GM12801 (cell line): ENCODE measurements around the gene SCG3.

ENCODE experiments used
- CTCF ChIP-seq: IDR thresholded peaks from one replicate; pipeline ENCODE4 v1.5.1; 2011; ENCODE audit warnings: control low read depth; ENCODE audit not compliant: insufficient read length; ENCODE audit errors: extremely low read depth

Gene SCG3

DNA sequence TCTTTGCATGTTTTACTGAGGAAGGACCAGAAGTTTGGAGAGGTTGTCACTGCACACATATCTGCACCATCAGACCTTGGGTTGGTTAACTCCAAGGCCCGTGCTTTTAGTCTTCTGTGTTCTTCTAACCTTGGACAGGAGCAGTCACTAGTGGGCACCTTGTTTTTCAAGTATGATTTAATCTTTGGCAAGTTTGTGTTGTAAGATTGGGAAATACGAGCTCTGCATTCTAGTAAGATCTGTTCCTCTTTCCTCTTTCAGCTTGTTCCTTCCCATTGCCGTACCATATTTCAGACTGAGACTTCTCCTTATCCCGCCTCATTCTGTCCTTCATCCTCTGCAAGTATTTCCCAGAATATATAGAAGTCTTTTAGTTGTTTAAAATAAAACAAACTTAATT is 75.2 kb downstream of the SCG3 start:
- TF ChIP-seq CTCF: no peak

DNA sequence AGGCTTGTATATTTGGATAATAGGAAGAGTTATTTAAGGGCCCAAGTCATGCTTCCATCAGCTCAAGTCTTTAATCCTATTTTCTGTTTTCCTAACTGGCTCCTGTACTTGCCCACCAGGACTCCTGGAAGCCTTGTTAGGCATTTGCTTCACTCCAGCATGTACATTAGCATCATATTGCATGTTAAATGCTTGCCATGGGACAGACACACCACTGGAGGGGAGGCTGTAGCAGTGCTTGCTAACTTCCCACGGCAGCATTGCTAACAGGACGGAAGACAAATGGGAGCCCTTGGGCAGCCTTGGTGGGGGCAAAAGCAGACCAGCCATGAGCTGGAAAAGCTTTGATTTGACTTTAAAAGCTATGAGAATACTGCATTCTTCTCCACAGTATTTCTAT is 76.1 kb downstream of the SCG3 start:
- no peak for TF ChIP-seq CTCF

DNA sequence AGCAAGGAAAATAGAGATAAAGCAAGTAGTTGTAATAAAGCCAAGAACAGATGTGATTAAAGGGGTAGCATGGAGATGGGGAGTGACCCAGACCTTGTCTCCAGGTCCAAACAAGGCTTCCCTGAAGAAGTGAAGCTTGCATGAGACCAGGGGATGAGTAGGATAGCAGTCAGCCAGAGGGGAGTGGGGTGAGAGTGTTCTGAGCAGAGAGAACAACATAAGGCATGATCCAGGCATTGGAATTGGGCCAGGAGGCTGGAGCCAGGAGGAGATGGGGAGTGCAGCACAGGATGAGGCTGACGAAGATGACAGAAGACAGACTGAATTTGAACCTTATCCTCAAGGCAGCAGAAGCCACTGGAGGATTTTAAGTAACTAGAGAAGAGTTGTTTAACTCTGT is 77.3 kb downstream of the SCG3 start:
- TF ChIP-seq CTCF: no peak

DNA sequence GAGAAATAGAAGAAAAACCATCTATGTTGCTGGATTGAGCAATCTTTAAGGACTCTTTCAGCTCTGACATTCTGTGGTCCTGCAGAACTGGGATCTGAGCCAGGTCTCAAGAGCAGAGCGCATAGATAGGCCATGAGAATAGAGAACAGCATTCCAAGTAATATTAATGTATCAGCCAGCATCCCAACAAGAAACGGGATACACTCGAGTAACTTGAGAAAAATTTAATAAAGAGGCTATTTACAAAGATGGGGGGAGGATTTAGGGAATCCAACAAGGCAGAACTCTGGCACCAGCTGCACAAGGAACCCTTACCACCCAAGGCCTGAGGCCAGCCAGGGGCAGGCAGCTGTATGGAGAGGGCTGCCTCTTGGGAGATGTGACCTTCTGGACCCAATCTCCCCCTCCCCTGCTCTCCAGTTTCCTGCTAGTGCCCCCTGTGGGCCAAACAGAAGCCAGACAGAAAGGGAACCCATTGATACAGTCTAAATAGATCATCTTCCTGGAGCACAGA is 78.3 kb downstream of the SCG3 start:
- no peak for TF ChIP-seq CTCF

GRCh38 chr15:51760805-51761204 is 79.5 kb downstream of the SCG3 start:
- TF ChIP-seq CTCF: no peak

GRCh38 chr15:51765751-51766150 is 84.4 kb downstream of the SCG3 start:
- no peak for TF ChIP-seq CTCF

DNA sequence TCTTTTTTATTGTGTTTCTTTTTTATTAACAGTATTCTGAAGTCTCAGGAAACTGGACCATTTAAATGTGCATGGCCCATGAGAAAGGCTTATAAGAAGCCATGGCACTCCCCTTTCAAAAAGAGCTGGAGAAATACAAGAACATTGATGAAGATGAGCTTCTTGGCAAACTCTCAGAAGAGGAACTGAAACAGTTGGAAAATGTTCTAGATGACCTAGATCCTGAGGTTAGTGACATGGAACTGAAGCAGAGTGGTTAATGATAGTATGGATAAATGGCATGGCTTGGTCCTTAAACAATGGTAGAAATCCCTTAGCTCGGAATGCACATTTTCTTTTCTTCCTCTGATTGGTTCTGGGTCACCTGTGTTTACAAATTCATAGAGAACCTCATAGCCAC is 85.0 kb downstream of the SCG3 start:
- no peak for TF ChIP-seq CTCF

DNA sequence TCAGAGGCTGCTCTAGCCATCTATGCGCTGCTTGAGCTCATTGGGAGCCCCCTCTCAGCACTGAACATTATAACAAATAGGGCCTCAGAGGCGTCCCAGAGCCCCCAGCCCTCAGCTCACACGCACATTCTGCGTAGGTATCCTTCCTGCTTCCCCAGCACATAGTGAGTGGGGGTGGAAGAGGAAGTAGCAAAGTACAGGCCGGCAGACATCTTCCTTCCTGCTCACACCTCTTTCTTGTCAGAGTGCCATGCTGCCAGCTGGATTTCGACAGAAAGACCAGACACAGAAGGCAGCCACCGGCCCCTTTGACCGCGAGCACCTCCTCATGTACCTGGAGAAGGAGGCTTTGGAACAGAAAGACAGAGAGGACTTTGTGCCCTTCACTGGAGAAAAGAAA is 86.7 kb downstream of the SCG3 start:
- no peak for TF ChIP-seq CTCF
